Dermis lymphatic vessel endothelial cell (primary cell): Measurements from ENCODE around the gene TSPY2. TPM values are rescaled to one million over a fixed set of nuclear protein-coding genes. Genes with fewer than 3 reads are reported as not detected.

Experiments
- total RNA-seq: library from RNA; depleted of rRNA; stranded (reverse); fragments of >200 nt; gene quantifications from 2 replicates; pipeline ENCODE4 v1.2.1, GENCODE V29; 2014

The TSPY2 gene
- not detected in 2 replicates for total RNA-seq

GRCh38 chrY:6245923-6246322, at the start of gene TSPY2:
Gene TSPY2 (plus strand): TSS chrY:6246223. CDS start chrY:6246269, 46 bp downstream.

